Lower leg skin (tissue), 3 donors: ENCODE measurements around the gene ELL.

Source experiments
- POLR2A ChIP-seq, 2 donors: fragments of 450-650 bp; IDR thresholded peaks; one replicate each; pipeline ENCODE4 v1.6.1; 2016 to 2017; ENCODE audit warnings: antibody characterized with exemption in 2 of 2, mild to moderate bottlenecking in 1 of 2, moderate library complexity in 1 of 2
- TF ChIP-seq, protein P1 (sequence below), 3 donors: fragments of 450-650 bp; IDR thresholded peaks; one replicate each; pipeline ENCODE4 v1.5.1; 2016; ENCODE audit warnings: antibody characterized with exemption in 3 of 3, mild to moderate bottlenecking in 3 of 3, moderate library complexity in 2 of 3

DNA sequence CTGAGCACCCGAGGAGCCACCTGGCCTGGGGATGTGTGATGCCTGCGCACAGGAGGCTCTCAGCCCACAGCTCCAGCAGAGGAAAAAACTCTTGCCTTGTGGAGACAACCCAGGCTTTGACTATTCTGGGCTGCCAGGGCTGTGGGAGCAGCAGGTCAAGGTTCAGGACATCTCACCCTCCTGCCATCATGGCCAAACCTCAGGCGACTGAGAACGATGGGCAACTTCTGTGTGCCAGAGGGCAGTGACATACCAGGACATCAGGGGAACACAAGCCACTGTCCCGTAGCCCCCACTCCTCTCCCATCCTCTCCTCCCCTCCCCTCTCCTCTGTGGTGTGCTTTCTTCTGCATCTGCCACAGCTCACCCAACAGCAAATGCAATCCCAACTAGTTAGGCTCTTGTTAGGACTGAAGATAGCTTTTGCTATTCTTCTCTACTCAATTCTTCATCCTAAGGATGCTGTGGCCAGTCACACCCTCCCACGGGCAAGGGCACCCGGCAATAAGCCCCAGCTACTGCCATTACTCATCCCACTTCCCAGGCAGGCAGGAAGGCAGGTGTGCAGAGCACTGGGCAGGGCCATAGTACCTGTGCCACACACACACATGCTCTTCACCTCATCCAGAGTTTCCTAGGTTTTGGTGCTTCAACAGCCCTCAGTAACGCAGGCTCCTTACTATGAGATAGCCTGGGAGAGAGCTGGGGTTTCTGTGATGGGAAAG is 16.8 kb downstream of the ELL start:
- TF ChIP-seq, protein P1, sequence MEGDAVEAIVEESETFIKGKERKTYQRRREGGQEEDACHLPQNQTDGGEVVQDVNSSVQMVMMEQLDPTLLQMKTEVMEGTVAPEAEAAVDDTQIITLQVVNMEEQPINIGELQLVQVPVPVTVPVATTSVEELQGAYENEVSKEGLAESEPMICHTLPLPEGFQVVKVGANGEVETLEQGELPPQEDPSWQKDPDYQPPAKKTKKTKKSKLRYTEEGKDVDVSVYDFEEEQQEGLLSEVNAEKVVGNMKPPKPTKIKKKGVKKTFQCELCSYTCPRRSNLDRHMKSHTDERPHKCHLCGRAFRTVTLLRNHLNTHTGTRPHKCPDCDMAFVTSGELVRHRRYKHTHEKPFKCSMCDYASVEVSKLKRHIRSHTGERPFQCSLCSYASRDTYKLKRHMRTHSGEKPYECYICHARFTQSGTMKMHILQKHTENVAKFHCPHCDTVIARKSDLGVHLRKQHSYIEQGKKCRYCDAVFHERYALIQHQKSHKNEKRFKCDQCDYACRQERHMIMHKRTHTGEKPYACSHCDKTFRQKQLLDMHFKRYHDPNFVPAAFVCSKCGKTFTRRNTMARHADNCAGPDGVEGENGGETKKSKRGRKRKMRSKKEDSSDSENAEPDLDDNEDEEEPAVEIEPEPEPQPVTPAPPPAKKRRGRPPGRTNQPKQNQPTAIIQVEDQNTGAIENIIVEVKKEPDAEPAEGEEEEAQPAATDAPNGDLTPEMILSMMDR (IDR thresholded peaks at IDR 0.05), result no peak
- no peak for TF ChIP-seq POLR2A (IDR thresholded peaks at IDR 0.05)
